Measurements from ENCODE around the gene WT1.

- TF ChIP-seq CTCF (conservative IDR thresholded peaks at IDR 0.05; ENCODE audit: low read depth, low read length): no peak
- no peak for TF ChIP-seq CEBPB (IDR thresholded peaks at IDR 0.05; ENCODE audit: low read depth, low read length)
- no peak for TF ChIP-seq POLR2A (IDR thresholded peaks at IDR 0.05; ENCODE audit: low read depth, low read length)
- TF ChIP-seq RCOR1 (IDR thresholded peaks at IDR 0.05; ENCODE audit: insufficient replicate concordance, low read length): no peak
- no peak for TF ChIP-seq CHD1 (IDR thresholded peaks at IDR 0.05; ENCODE audit: low read depth, low read length)
- no peak for TF ChIP-seq ELK1 (IDR thresholded peaks at IDR 0.05; ENCODE audit: borderline replicate concordance, low read depth, low read length)
- TF ChIP-seq MXI1 (IDR thresholded peaks at IDR 0.05; ENCODE audit: borderline replicate concordance, low read depth, low read length): no peak
- TF ChIP-seq MAFK (IDR thresholded peaks at IDR 0.05; ENCODE audit: low read depth, low read length): no peak
- TF ChIP-seq SMC3 (IDR thresholded peaks at IDR 0.05; ENCODE audit: low read depth, low read length): no peak
- no peak for TF ChIP-seq USF2 (IDR thresholded peaks at IDR 0.05; ENCODE audit: low read depth, low read length)
- no peak for TF ChIP-seq FOS (IDR thresholded peaks at IDR 0.05; ENCODE audit: low read depth, low read length)
- no peak for TF ChIP-seq RAD21 (IDR thresholded peaks at IDR 0.05; ENCODE audit: low read length)
- TF ChIP-seq RFX5 (IDR thresholded peaks at IDR 0.05; ENCODE audit: low read depth, low read length): no peak
- TF ChIP-seq MAZ (IDR thresholded peaks at IDR 0.05; ENCODE audit: borderline replicate concordance, low read depth, low read length): no peak
Measured at GRCh38 chr11:32344946-32345345, 90.4 kb downstream of the WT1 start.
